Medulla oblongata (tissue), 1 donor: ENCODE results near the gene RYR2.

Experiments used
- DNase-seq: peaks from one replicate; pipeline ENCODE4 v3.0.0-alpha.2; 2015; ENCODE audit errors: extremely low spot score

The RYR2 gene

DNA sequence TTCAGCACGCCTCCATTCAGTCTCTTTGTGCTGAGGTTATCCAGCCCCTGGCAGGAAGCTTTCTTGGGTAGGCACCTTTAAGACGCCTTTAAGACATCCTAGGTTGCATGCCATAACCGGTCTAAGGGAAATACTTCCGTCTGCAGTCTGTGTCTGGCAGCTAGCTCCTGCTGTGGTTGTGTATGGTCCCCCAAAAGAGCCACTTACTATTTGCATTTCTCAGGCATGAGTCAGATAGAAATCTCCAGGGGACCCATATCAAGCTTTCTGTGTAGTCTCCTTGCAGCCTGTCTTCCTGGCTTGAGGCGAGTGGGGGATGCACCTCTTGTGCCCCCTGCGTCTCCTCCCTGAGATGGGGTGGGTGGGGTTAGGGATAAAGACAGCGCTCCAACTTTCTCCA is 10.0 kb upstream of the RYR2 start:
- no peak for DNase-seq

DNA sequence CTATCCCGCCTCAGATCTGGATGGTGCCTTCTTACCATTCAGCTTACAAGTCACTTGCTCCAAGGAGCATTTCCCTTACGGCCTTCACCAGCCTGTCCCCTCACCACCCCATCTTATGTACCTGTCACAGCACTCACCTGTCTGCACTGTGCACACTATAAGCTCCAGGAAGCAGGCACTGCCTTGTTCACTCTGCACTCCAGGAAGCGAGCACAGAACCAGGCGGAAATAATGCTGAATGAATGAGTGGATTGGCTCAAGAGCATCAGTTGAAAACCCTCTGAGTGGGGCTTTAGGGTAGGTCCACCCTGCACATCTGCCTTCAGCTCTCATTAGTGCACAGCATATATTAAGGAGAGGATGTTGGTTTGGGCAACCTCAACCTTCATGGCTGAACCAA is 8.9 kb upstream of the RYR2 start:
- DNase-seq = no peak

DNA sequence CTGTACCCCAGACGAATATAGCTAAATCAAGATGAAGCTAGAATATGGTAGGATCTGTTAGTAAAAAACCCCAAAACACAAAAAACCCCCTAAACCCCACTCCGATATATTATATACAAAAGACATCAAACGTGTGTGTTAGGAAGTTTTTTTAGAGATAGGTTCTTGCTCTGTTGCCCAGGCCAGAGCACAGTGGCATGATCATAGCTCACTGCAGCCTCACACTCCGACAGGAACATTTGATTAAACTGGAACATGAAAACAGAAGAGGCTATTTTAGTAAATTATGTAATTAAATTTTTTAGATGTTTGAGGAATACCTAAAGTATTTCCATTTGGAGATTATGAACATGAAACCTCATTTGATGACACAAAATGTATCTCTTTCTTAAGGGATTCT is 8.2 kb upstream of the RYR2 start:
- no peak for DNase-seq

DNA sequence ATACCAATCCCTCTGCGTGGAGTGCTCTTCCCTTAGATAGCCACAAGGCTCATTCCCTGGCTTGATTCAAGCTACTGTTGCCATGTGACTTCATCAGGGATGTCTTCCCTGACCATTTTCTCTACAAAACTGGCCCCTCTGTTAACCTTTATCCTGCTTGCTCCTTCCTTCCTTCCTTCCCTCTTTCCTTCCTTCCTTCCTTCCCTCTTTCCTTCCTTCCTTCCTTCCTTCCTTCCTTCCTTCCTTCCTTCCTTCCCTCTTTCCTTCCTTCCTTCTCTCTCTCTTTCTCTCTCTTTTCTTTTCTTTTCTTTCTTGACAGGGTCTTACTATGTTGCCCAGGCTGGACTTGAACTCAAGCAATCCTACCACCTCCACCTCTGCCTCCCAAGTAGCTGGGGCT is 6.2 kb upstream of the RYR2 start:
- no peak for DNase-seq

DNA sequence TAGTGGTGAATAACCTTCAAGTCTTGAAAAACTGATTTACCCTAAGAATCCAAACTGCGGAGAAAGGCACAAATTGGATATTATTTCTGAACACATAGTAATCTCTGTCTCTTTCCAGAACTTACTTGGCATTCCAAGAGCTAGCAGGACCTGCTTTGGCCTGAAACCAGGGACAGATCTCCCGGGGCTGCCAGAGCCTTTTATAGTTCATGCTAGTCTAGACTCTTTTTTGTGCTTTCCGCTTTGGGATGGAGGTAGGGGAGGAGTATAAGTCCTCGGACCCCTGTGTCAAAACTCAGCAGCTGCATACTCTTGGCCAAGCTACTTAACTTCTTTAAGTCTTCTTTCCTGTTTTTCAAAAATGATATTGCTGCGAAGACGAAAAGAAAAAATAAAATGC is 3.8 kb upstream of the RYR2 start:
- no peak for DNase-seq

DNA sequence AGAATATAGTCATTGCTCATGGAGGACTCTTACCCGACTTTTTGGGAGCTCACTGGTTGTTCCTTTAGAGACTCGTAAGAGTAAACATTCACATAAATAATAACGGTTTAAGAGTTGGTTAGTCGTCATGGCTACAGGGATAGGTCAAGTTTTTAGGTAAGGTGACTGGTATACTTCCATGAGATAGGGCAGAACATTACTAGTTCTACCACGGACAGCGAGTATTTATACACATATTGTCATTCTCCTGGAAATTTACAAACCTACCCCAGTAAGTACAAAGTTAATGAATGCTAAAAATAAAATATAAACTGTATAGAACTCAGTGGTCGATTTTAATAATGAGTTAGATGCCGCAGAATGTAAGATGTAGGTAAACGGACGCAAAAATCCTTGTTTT is 1.2 kb upstream of the RYR2 start:
- DNase-seq = no peak

DNA sequence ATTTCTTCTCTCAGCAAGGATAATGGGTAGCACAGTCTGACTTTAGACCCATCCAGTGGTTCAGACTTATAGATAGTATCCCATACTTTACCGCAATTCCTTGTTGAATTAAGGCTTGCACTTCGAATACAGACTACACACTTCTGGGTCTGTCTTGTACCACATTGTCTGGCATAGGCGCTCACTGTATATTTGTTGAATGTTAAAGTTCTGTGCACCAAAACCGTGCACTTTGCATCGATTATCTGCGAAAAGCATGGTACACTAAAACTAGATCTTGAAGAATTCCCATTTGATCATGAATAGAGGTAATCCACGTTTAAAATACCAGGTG is 556 bp upstream of the RYR2 start:
- no peak for DNase-seq

DNA sequence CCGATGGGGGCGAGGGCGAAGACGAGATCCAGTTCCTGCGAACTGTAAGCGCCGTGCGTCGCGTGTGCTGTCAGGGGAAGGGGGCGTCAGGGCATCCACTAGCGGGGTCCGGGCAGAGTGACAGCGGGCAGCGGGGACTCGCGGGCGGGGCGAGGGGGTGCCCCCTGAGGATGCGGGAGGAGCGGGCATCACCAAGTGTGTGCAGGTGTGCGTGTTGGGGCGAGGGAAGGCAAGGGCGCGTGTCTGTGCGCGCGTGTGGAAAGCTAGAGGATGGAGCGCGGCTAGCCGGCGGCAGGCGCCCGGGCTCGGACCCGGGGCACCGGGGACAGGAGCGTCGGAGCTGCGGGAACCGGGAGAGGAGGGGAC is 525 bp downstream of the RYR2 start:
- DNase-seq = no peak

DNA sequence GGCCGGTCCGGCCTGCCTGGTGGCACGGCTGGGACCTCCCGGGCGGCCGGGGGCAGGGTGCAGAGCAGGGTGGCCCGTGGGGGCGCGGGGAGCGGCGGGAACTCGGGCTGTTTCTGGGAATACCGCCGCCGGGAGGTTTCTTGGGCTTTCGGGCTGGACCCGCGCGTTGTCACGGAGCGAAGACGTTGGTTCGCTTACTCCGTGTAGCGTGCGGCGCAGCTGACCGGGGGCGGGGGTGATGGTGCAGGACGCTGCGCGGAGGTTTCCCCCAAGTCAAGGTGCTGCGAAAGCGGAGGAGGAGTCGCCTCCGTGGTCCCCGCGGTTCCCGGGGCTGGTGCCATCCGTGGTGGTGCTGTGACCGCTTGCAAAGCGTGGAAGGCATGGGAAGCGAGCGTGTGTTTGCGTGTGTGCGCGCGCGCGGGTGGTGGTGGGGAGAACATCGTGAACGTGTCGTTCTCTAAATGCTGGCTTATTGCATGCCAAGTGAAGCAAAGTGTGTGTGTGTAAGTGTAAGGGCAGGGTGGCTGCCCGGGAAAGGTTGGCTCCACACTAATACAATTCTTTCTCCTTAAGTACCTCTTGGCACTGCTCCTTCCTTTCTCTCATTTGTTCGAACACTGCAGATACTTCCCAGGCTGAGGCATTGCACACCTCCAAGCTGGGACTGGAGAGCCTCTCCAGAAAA is 1.1 kb downstream of the RYR2 start:
- no peak for DNase-seq

DNA sequence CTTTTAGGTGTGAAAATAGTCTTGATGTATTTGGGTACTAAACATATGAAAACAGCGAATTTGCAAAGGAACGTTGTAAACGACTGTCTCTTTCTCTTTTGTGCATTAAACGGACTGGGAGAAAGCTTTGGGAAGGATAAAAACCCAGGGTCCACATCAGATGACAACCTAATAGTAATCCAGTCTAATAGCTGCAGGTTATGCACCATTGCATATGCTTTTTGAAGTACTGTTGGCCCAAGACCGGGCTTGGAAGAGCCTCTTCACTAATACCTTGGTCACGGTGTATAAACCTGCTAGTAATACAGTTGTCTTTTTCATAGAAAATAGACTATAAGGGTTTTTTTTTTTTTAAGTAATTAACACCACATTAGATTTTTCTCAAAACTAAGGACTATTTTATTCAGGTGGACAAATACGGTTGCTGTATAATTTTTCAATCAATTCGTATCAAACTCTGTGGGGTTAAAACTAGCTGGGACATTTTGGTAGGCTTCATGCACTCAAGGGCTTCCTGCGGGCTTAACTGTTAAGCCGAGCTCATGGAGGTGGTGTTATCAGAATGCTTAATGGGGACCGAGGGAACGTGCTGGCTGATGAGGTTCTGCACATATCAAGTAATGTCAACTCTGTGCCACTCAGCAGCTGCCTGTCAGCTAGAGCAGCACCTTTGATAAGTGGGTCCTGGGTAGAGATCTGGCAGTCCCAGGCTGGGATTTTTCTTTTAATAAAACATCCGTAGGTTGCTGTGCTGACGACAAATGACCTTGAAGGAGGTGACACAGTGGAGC is 2.1 kb downstream of the RYR2 start:
- DNase-seq = no peak

DNA sequence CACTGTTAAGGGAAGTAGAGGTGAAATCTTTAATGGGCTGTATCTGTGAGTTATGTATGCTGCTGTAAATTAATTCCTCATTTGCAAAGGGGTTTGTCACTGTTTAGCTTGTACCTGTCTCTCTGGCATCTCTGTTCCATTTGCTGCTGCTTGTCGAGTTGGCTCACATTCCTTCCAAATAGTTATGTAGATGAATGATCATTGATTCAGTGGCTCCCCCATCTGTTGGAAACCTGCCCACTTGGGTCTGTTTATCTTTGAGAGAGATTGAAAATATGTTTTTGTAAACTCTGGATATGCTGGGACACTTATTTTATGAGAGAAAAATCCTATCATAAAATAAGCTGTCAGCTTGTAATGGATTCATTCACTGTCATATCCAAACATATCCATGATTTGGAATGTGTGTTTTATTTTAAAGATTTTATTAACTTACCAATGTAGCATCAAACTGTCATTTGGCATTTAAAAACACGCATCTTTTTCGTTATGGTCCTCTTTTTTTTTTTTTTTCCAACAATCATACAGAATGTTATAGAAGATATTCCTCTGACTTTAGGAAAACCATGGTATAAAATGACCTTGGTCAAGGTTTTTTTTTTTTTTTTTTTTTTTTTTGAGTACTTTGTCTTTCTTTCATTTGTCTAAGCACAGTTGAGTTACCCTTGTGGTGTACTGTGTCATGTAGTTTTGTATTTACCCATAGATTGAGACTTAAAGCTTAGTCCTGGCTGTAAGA is 3.5 kb downstream of the RYR2 start:
- DNase-seq = no peak

DNA sequence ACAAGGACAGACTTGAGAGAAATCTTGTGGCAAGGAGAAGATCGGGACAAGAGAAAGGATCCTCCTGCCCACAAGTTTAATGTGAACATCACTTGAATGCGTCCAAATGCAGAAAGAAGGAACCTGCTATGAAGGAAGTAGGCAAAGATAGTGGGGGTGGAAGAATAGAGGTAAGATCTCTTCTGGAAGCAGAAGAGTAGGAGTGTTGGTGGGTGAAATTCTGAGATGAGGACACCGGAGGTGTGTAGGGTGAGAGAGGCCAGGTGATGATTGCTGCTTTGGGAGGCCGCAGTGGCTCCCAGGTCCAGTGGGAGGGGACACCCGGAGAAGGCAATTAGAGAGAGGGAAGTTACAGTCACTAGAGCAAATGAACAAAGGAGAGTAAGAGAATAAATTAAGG is 6.8 kb downstream of the RYR2 start:
- DNase-seq = no peak

DNA sequence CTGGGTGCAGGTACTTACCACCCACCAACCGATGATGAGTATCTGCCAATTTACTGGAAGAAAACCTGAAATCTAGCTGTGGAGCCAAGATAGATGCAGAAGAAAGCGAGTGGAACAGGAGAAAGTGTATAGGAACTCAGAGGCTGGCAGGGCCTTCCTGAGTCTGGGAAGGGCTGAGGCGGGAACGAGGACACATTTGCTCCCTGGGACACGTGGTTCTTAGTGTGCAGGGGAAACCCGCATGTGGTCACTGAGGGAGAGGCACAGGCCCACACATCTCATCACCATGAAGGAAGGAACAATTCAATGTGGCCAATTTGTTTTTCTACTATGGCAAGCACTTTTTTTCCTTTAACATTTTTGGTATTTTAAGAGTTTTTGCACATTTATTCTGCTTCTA is 8.2 kb downstream of the RYR2 start:
- no peak for DNase-seq

DNA sequence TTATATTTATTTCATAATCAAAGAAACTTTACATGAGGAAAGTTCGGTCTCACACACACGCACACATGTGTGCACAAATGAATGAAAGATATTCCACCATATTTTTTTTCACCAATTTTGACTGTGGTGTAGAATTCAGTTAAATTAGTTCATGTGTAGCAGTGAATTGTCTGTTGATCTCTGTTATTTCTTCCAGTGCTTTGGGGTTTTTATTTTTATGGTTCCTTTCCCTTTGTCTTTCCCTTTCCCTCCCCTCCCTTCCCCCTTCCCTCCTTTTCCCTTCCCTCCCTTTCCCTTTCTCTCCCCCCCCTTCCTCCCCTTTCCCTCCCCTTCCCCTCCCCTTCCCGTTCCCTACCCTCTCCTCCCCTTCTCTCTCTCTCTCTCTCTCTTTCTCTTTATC is 8.9 kb downstream of the RYR2 start:
- DNase-seq = no peak

DNA sequence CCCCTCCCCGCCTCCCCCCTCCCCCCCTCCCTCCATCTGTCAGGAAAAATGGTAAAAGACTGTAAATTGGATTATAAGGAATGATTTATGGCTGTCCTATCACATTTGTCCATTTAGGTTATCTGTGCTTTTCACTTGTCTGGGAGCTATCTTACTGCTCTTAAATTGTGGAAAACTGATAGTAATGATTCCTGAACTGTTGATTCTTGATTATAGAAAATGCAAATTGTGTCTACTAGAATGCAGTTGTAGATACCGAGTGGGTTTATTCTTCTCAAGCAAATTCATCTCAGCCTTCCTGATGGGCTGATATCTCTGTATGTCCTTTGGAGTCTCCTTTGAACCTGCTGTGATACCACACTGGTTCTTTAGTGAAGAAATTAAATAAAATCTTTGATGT is 12.3 kb downstream of the RYR2 start:
- DNase-seq = no peak

DNA sequence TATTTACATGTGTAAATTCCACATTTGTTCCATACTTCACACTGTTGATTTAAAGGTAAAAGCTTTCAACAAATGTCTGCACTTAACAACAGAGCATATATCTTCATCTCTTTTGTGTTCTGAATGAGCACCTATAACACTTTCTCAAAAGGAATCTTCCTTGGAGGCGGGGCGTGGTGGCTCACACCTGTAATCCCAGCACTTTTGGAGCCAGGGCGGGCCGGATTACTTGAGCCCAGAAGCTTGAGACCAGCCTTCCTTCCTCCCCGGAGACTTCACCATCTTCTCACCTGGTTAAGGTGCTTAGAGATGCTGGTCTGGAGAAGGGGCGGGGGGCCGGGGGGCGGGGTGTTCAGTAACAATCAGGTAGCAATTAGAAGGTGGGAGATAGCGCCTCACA is 16.5 kb downstream of the RYR2 start:
- DNase-seq = no peak

DNA sequence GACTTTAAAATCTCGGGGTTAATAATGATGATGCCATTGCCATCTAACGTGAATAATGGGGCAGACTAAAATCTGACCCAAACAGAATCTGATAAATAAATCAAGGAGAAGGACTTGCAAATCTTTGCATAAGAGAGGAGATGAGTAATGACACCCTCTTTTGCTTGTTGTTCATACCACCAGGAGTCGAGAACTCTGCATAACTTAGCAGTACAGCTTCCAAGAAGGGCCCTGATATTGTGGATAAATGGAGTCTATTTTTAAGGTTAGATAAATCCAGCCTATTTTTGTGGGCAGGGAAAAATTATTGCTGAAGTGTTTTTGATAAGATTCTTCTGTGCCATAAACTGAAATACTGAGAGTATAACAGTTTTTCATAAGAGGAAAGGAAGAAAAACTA is 17.3 kb downstream of the RYR2 start:
- no peak for DNase-seq

DNA sequence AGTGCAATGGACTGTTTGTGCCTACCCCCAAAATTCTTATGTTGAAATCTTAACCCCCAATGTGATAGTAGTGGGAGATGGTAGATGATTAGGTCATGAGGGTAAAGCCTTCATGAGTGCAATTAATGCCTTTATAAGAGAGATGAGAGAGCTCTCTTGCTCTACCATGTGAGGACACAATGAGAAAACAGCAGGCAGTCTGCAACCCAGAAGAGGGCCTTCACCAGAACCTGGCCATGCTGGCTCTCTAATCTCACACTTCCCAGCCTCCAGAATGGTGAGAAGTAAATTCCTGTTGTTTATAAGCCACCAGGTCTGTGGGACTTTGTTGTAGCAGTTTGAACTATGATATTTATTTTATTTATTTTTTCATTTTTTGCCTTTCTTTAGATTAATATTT is 21.0 kb downstream of the RYR2 start:
- no peak for DNase-seq

DNA sequence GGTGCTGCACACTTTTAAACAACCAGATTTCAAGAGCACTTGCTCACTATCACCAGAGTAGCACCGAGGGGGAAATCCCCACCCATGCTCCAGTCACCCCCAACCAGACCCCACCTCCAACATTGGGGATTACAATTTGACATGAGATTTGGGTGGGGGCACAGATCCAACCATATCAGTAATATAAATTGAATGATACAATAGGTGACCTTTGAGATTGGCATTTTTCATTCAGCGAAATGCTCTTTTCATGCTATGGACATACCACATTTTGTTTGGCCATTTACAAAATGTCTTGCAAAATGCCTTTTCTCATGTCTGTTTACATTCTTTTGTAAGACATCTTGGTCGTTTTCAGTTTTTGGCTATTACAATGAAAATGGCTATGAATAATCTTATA is 23.9 kb downstream of the RYR2 start:
- DNase-seq = no peak

DNA sequence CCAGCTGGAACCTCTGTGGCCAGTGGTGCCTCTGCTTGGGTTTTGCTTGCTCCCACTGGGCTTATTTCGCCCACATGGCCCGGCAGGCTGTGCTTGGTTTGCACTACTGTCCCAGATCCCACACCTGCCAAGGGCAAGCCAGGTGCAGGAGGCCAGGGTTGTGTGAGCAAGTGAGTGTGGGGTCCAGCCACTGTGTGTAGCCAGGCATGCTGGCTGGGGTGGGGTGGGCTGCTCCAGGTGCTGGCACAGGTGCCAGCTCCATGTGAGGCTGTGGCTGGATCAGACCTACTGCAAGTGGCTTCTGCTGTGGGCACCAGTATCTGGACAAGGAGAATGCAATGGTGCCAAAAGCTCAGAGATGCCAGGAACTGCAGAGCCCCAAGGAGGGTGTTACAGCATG is 28.5 kb downstream of the RYR2 start:
- no peak for DNase-seq

DNA sequence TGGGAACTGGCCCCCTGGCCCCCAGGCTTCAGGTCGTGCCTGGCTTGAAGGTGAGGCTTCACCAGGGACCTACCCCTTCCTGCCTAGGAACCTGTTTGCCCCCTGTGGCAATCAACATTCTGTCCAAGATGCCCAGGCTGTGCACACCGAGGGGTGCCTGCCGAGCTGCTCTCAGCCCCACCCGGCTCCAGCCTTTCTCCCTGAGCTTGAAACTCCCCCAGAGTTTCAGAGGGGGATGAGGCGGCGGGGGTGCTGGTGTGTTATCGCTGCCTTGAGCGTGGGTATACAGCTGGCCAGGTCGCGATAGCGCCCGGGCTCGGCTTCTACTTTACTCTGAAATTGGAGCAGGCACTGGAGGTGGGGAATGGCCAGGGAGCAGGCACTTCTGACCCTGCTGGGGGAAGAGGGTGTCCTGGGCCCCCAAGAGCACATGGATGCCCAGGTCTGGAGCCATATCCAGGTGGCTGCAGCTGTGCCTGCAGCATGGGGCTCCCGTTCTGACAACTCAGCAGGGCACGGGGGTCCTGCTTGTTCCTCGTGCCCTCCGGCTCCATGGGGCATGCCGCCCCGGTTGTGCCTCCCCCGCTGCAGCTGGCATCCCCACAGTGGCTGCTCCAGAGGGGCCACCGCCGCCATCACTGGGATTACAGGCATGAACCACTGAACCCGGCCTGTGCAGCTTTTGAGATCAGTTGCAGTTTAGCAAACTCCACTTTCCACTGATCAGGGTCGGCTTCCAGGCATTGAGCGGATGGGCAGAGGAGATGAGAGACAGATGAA is 29.8 kb downstream of the RYR2 start:
- DNase-seq = no peak

DNA sequence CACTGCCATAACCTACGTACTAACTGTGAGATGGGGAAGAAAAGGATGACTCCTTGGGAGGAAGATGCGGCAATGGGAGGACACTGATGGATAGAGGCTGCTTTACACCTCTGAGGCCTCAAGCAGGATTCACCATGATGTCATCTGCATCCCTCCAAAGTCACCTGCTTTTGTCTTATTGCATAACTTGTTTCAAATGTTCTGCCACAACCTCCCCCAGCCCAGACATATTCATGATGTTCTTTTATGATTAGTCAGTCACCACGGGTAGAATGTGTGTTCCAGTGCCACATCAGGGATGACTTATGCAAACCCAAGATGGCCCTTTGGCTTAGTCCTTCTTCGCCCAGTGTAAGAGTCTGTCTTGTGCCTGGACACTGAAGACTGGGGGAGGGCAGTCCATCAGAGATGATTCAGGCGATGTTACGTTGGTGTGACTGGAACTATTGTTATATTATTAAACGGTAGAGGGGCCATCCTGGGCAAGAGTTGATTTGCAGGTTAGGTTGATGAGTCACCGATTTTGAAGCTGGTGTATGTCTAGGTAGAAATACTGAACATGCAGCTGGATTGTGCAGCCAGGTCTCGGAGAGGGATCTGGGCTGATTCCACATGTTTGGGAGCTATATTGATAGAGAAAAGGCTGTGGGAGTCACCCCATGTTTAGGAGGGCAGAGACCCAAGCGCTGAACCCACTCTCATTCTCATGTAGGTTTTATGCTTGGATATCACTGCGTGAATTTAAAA is 32.6 kb downstream of the RYR2 start:
- no peak for DNase-seq
